ENCODE results near the gene ZKSCAN5.
"Not testable (repeated sequence)": the region's sequence is repeated elsewhere in the genome, so short reads cannot be mapped to it uniquely, and the experiment has no call there.

The ZKSCAN5 gene

GRCh38 chr7:99499721-99500636 lies 4.5 kb upstream of the ZKSCAN5 start, which contains the start of gene ZNF394:
ZNF394 (minus strand) TSS chr7:99500281; CDS start chr7:99500093, 188 bp downstream.
- Mint-ChIP-seq H3K4me1 (peaks cover 28% of the 10 kb centered on the region), H3K4me3 (peak within 1 kb of the TSS; percentile 98), H3K27me3 (ENCODE audit: low read depth, poor library complexity) (no peaks in the 10 kb centered on the region), H3K36me3 (ENCODE audit: low read depth) (peaks cover 46% of the 10 kb centered on the region), H3K27ac (peak within 1 kb of the TSS; percentile 100), H3K9me3 (peaks cover 28% of the 10 kb centered on the region)
- DNase-seq = peak; percentile 91
- no peak for TF ChIP-seq CTCF (IDR thresholded peaks at IDR 0.05)

GRCh38 chr7:99500637-99501009 lies 3.8 kb upstream of the ZKSCAN5 start:
- peak overlapping the region; percentile 98 for H3K4me3 Mint-ChIP-seq
- H3K36me3 Mint-ChIP-seq (ENCODE audit: low read depth) = peaks cover 39% of the 10 kb centered on the region
- H3K9me3 Mint-ChIP-seq = peaks cover 21% of the 10 kb centered on the region
- H3K27ac Mint-ChIP-seq = no peak overlapping the region
- H3K27me3 Mint-ChIP-seq (ENCODE audit: low read depth, poor library complexity) = no peaks in the 10 kb centered on the region
- TF ChIP-seq CTCF (IDR thresholded peaks at IDR 0.05) = no peak
- H3K4me1 Mint-ChIP-seq = peaks cover 32% of the 10 kb centered on the region
- no peak for DNase-seq

- not testable (repeated sequence) for H3K27me3 Mint-ChIP-seq (ENCODE audit: low read depth, poor library complexity); H3K27ac Mint-ChIP-seq; DNase-seq
- peaks cover 18% of the 10 kb centered on the region for H3K9me3 Mint-ChIP-seq
- H3K36me3 Mint-ChIP-seq (ENCODE audit: low read depth) = peaks cover 33% of the 10 kb centered on the region
- H3K4me1 Mint-ChIP-seq = peaks cover 39% of the 10 kb centered on the region
- H3K4me3 Mint-ChIP-seq = peak overlapping the region; percentile 98
Observed at GRCh38 chr7:99501236-99501635, 3.2 kb upstream of the ZKSCAN5 start.

GRCh38 chr7:99504281-99504602 lies 220 bp upstream of the ZKSCAN5 start:
- peaks cover 32% of the 10 kb centered on the region for H3K4me1 Mint-ChIP-seq
- H3K4me3 Mint-ChIP-seq = peak overlapping the region; percentile 95
- TF ChIP-seq CTCF (IDR thresholded peaks at IDR 0.05) = no peak
- peaks cover 8% of the 10 kb centered on the region for H3K9me3 Mint-ChIP-seq
- H3K27ac Mint-ChIP-seq = peak overlapping the region; percentile 98
- DNase-seq = peak; percentile 99
- H3K27me3 Mint-ChIP-seq (ENCODE audit: low read depth, poor library complexity) = no peaks in the 10 kb centered on the region
- peaks cover 16% of the 10 kb centered on the region for H3K36me3 Mint-ChIP-seq (ENCODE audit: low read depth)

- no peak for DNase-seq
- Mint-ChIP-seq H3K9me3 (peaks cover 8% of the 10 kb centered on the region), H3K27ac (peak overlapping the region; percentile 93), H3K4me1 (peaks cover 21% of the 10 kb centered on the region), H3K27me3 (ENCODE audit: low read depth, poor library complexity) (no peaks in the 10 kb centered on the region), H3K4me3 (peak overlapping the region; percentile 95), H3K36me3 (ENCODE audit: low read depth) (peaks cover 21% of the 10 kb centered on the region)
- no peak for TF ChIP-seq CTCF (IDR thresholded peaks at IDR 0.05)
Observed at GRCh38 chr7:99505324-99505662, 831 bp downstream of the ZKSCAN5 start.

GRCh38 chr7:99514050-99514449 lies 9.6 kb downstream of the ZKSCAN5 start:
- no peak overlapping the region for H3K4me3 Mint-ChIP-seq
- H3K4me1 Mint-ChIP-seq = no peaks in the 10 kb centered on the region
- no peak for TF ChIP-seq CTCF (IDR thresholded peaks at IDR 0.05)
- H3K27ac Mint-ChIP-seq = no peak overlapping the region
- peaks cover 39% of the 10 kb centered on the region for H3K36me3 Mint-ChIP-seq (ENCODE audit: low read depth)
- H3K9me3 Mint-ChIP-seq = no peaks in the 10 kb centered on the region
- no peak for DNase-seq
- no peaks in the 10 kb centered on the region for H3K27me3 Mint-ChIP-seq (ENCODE audit: low read depth, poor library complexity)
